Neuron (in vitro differentiated cells): ENCODE results near the gene PFKP.

Source experiments
- H2AFZ ChIP-seq: one replicate; pipeline ENCODE4 v1.6.1; 2013; ENCODE audit warnings: low read depth, mild to moderate bottlenecking, inconsistent platforms, low read length, moderate library complexity
- H3K27me3 ChIP-seq: one replicate; pipeline ENCODE4 v1.6.1; 2013; ENCODE audit warnings: low read length; ENCODE audit not compliant: insufficient read depth
- H3K36me3 ChIP-seq: one replicate; pipeline ENCODE4 v1.6.1; 2013; ENCODE audit warnings: low read length; ENCODE audit not compliant: insufficient read depth
- H3K4me1 ChIP-seq: one replicate; pipeline ENCODE4 v1.6.1; 2013; ENCODE audit warnings: low read length; ENCODE audit not compliant: insufficient read depth
- H3K4me3 ChIP-seq: 2 replicates; pipeline ENCODE4 v1.5.1; 2013; ENCODE audit warnings: mild to moderate bottlenecking, low read length, moderate library complexity
- H3K9me3 ChIP-seq: one replicate; pipeline ENCODE4 v1.6.1; 2013; ENCODE audit warnings: low read length

Gene PFKP

GRCh38 chr10:3036155-3037021, 31.0 kb upstream of the PFKP start:
- H3K4me3 ChIP-seq, result no peak overlapping the region
- H3K9me3 ChIP-seq, result no peaks in the 10 kb centered on the region
- no peaks in the 10 kb centered on the region for H3K36me3 ChIP-seq
- no peaks in the 10 kb centered on the region for H3K4me1 ChIP-seq
- H3K27me3 ChIP-seq, result no peaks in the 10 kb centered on the region
- H2AFZ ChIP-seq, result no peak overlapping the region

GRCh38 chr10:3037182-3037581, 30.2 kb upstream of the PFKP start:
- Histone ChIP-seq H3K4me3 (no peak overlapping the region), H3K9me3 (no peaks in the 10 kb centered on the region), H3K27me3 (no peaks in the 10 kb centered on the region), H2AFZ (no peak overlapping the region), H3K36me3 (no peaks in the 10 kb centered on the region), H3K4me1 (no peaks in the 10 kb centered on the region)

- H3K9me3 ChIP-seq, result no peaks in the 10 kb centered on the region
- no peak overlapping the region for H3K4me3 ChIP-seq
- no peaks in the 10 kb centered on the region for H3K27me3 ChIP-seq
- peaks cover 1% of the 10 kb centered on the region for H3K4me1 ChIP-seq
- no peak overlapping the region for H2AFZ ChIP-seq
- H3K36me3 ChIP-seq, result no peaks in the 10 kb centered on the region
Observed at GRCh38 chr10:3040069-3040468, 27.3 kb upstream of the PFKP start.

GRCh38 chr10:3042589-3042988, 24.8 kb upstream of the PFKP start:
- no peak overlapping the region for H2AFZ ChIP-seq
- no peaks in the 10 kb centered on the region for H3K9me3 ChIP-seq
- peaks cover 26% of the 10 kb centered on the region for H3K4me1 ChIP-seq
- no peaks in the 10 kb centered on the region for H3K27me3 ChIP-seq
- H3K4me3 ChIP-seq, result no peak overlapping the region
- no peaks in the 10 kb centered on the region for H3K36me3 ChIP-seq

GRCh38 chr10:3043512-3044368, 23.6 kb upstream of the PFKP start:
- Histone ChIP-seq H3K4me3 (no peak overlapping the region), H3K4me1 (peaks cover 38% of the 10 kb centered on the region), H3K27me3 (no peaks in the 10 kb centered on the region), H3K9me3 (no peaks in the 10 kb centered on the region), H2AFZ (no peak overlapping the region), H3K36me3 (no peaks in the 10 kb centered on the region)

- H3K36me3 ChIP-seq, result no peaks in the 10 kb centered on the region
- no peaks in the 10 kb centered on the region for H3K27me3 ChIP-seq
- H3K4me3 ChIP-seq, result no peak overlapping the region
- H3K4me1 ChIP-seq, result peaks cover 41% of the 10 kb centered on the region
- no peaks in the 10 kb centered on the region for H3K9me3 ChIP-seq
- H2AFZ ChIP-seq, result no peak overlapping the region
Observed at GRCh38 chr10:3045471-3046209, 21.7 kb upstream of the PFKP start.

GRCh38 chr10:3046210-3046779, 21.1 kb upstream of the PFKP start:
- Histone ChIP-seq H3K27me3 (no peaks in the 10 kb centered on the region), H3K4me3 (no peak overlapping the region)

GRCh38 chr10:3046981-3047547, 20.3 kb upstream of the PFKP start:
- Histone ChIP-seq H3K4me3 (no peak overlapping the region), H3K9me3 (no peaks in the 10 kb centered on the region), H3K36me3 (no peaks in the 10 kb centered on the region), H3K27me3 (no peaks in the 10 kb centered on the region), H2AFZ (no peak overlapping the region), H3K4me1 (peaks cover 41% of the 10 kb centered on the region)

More at GRCh38 chr10:3046210-3046779, 21.1 kb upstream of the PFKP start:
- Histone ChIP-seq H3K9me3 (no peaks in the 10 kb centered on the region), H3K36me3 (no peaks in the 10 kb centered on the region), H2AFZ (no peak overlapping the region), H3K4me1 (peaks cover 41% of the 10 kb centered on the region)

- no peaks in the 10 kb centered on the region for H3K9me3 ChIP-seq
- no peak overlapping the region for H2AFZ ChIP-seq
- no peaks in the 10 kb centered on the region for H3K36me3 ChIP-seq
- H3K27me3 ChIP-seq, result no peaks in the 10 kb centered on the region
- H3K4me3 ChIP-seq, result no peak overlapping the region
- peaks cover 41% of the 10 kb centered on the region for H3K4me1 ChIP-seq
Observed at GRCh38 chr10:3047596-3047995, 19.8 kb upstream of the PFKP start.

- H3K4me3 ChIP-seq, result no peak overlapping the region
- no peaks in the 10 kb centered on the region for H3K9me3 ChIP-seq
- peaks cover 41% of the 10 kb centered on the region for H3K4me1 ChIP-seq
- H3K36me3 ChIP-seq, result no peaks in the 10 kb centered on the region
- no peak overlapping the region for H2AFZ ChIP-seq
- H3K27me3 ChIP-seq, result no peaks in the 10 kb centered on the region
Observed at GRCh38 chr10:3048119-3049019, 19.0 kb upstream of the PFKP start.

- Histone ChIP-seq H3K36me3 (no peaks in the 10 kb centered on the region), H3K4me3 (no peak overlapping the region), H3K4me1 (peaks cover 23% of the 10 kb centered on the region), H3K27me3 (no peaks in the 10 kb centered on the region), H2AFZ (no peak overlapping the region), H3K9me3 (no peaks in the 10 kb centered on the region)
Observed at GRCh38 chr10:3051692-3052091, 15.7 kb upstream of the PFKP start.

GRCh38 chr10:3053155-3053554, 14.2 kb upstream of the PFKP start:
- H3K36me3 ChIP-seq, result no peaks in the 10 kb centered on the region
- H3K9me3 ChIP-seq, result no peaks in the 10 kb centered on the region
- no peaks in the 10 kb centered on the region for H3K27me3 ChIP-seq
- no peak overlapping the region for H2AFZ ChIP-seq
- peaks cover 8% of the 10 kb centered on the region for H3K4me1 ChIP-seq
- no peak overlapping the region for H3K4me3 ChIP-seq
